H1 (cell line): ENCODE results near the gene KCNMA1. TPM values are rescaled to one million over a fixed set of nuclear protein-coding genes. Genes with fewer than 3 reads are reported as not detected.
A peak's percentile ranks its signal among the peaks of the same experiment; 100 is the strongest.

Experiments used
- CTCF ChIA-PET: fragments of 300-600 bp; sonication (Branson Sonifier 250); formaldehyde crosslinking; loops from one replicate; lab custom pipeline; 2021; ENCODE audit not compliant: partially characterized antibody; lab: Charles Lee
- POLR2A ChIA-PET: fragments of 300-600 bp; sonication (Branson Sonifier 250); formaldehyde crosslinking; loops from one replicate; lab custom pipeline; 2021; ENCODE audit warnings: inconsistent platforms; ENCODE audit not compliant: partially characterized antibody; lab: Charles Lee
- DNase-seq, 2 experiments: peaks; one replicate each; pipeline versions ENCODE4 v3.0.0 to v3.0.0-alpha.2; 2010 to 2022; ENCODE audit warnings: low spot score in 2 of 2, low read depth in 1 of 2, mixed read lengths in 1 of 2
- FAIRE-seq: peaks from 2 replicates; lab custom pipeline; 2011; peaks lifted over from hg19 to GRCh38; lab: Jason Lieb, UNC
- H2AFZ ChIP-seq: 2 replicates; pipeline ENCODE4 v1.8.1; 2012; ENCODE audit warnings: low read length, inconsistent platforms
- H2AK5ac ChIP-seq: 2 replicates; pipeline ENCODE4 v1.6.1; 2013; ENCODE audit warnings: low read depth, low read length
- H2BK120ac ChIP-seq: replicated peaks from 2 replicates; pipeline ENCODE3; 2013; ENCODE audit warnings: low read depth, low read length, inconsistent platforms
- H2BK12ac ChIP-seq: 2 replicates; pipeline ENCODE4 v1.6.1; 2013; ENCODE audit warnings: low read depth, low read length
- H2BK15ac ChIP-seq: 2 replicates; pipeline ENCODE4 v1.6.1; 2013; ENCODE audit warnings: low read length
- H2BK20ac ChIP-seq: 2 replicates; pipeline ENCODE4 v1.6.1; 2013; ENCODE audit warnings: low read length
- H2BK5ac ChIP-seq: 2 replicates; pipeline ENCODE4 v1.6.1; 2013; ENCODE audit warnings: low read depth, low read length
- H3K14ac ChIP-seq: 2 replicates; pipeline ENCODE4 v1.6.1; 2013; ENCODE audit warnings: inconsistent platforms; ENCODE audit not compliant: insufficient read length
- H3K18ac ChIP-seq: 2 replicates; pipeline ENCODE4 v1.6.1; 2013; ENCODE audit warnings: low read length; ENCODE audit errors: extremely low read depth
- H3K23ac ChIP-seq: 2 replicates; pipeline ENCODE4 v1.6.1; 2013; ENCODE audit warnings: inconsistent platforms; ENCODE audit not compliant: insufficient read length
- H3K23me2 ChIP-seq: 2 replicates; pipeline ENCODE4 v1.6.1; 2013; ENCODE audit warnings: low read depth, low read length
- H3K27ac ChIP-seq: 2 replicates; pipeline ENCODE4 v1.6.1; 2011; ENCODE audit warnings: low read depth, low read length, inconsistent platforms
- H3K27me3 ChIP-seq, 4 experiments: replicated peaks in 1 of 4; 1 replicate in 1 of 4; 2 replicates in 3 of 4; pipeline versions ENCODE4 v1.6.1 to v1.8.1; 2011 to 2013; ENCODE audit warnings: low read length in 3 of 4, mild to moderate bottlenecking in 3 of 4, inconsistent platforms in 2 of 4, mixed read lengths in 2 of 4, moderate library complexity in 1 of 4; ENCODE audit not compliant: control insufficient read depth in 3 of 4, insufficient read depth in 3 of 4; ENCODE audit errors: extremely low read depth in 1 of 4
- H3K36me3 ChIP-seq, 4 experiments: 2 replicates each; pipeline versions ENCODE4 v1.6.1 to v1.8.1; 2011 to 2013; ENCODE audit warnings: mild to moderate bottlenecking in 4 of 4, low read length in 3 of 4, moderate library complexity in 2 of 4, control low read depth in 1 of 4, inconsistent platforms in 1 of 4; ENCODE audit not compliant: insufficient read depth in 4 of 4, control insufficient read depth in 2 of 4
- H3K4ac ChIP-seq: replicated peaks from 2 replicates; pipeline ENCODE3; 2013; ENCODE audit warnings: low read length, low read depth, mixed read lengths, inconsistent platforms; ENCODE audit not compliant: insufficient read length
- H3K4me1 ChIP-seq, 4 experiments: replicated peaks in 1 of 4; 1 replicate in 1 of 4; 2 replicates in 3 of 4; pipeline versions ENCODE4 v1.6.1 to v1.8.1; 2011 to 2013; ENCODE audit warnings: low read length in 3 of 4, inconsistent platforms in 2 of 4, mixed read lengths in 1 of 4; ENCODE audit not compliant: insufficient read depth in 4 of 4, control insufficient read depth in 3 of 4
- H3K4me2 ChIP-seq, 2 experiments: 2 replicates each; pipeline versions ENCODE4 v1.6.1 to v1.8.1; 2011 to 2013; ENCODE audit warnings: low read depth in 2 of 2, low read length in 2 of 2, control low read depth in 1 of 2, inconsistent platforms in 1 of 2, mild to moderate bottlenecking in 1 of 2; ENCODE audit not compliant: insufficient read depth in 1 of 2
- H3K4me3 ChIP-seq, 4 experiments: fragments of 200-600, 300-600 bp in 1 of 4; sonication (generic), shearing (Covaris generic), sonication (Bioruptor Twin) in 1 of 4; 2 replicates each; pipeline versions ENCODE4 v1.5.1 to v1.8.1; 2011 to 2016; ENCODE audit warnings: low read length in 4 of 4, low read depth in 3 of 4, control low read depth in 2 of 4, inconsistent platforms in 2 of 4, mild to moderate bottlenecking in 2 of 4, mixed read lengths in 1 of 4, moderate library complexity in 1 of 4; ENCODE audit not compliant: insufficient read depth in 2 of 4; ENCODE audit errors: extremely low read depth in 1 of 4
- H3K56ac ChIP-seq: replicated peaks from 2 replicates; pipeline ENCODE3; 2013; ENCODE audit warnings: low read depth, mild to moderate bottlenecking, mixed read lengths, low read length, inconsistent platforms; ENCODE audit not compliant: insufficient read length
- H3K79me1 ChIP-seq: 2 replicates; pipeline ENCODE4 v1.6.1; 2013; ENCODE audit warnings: low read depth, low read length, control low read depth
- H3K79me2 ChIP-seq, 2 experiments: 2 replicates each; pipeline versions ENCODE4 v1.6.1 to v1.8.1; 2012 to 2013; ENCODE audit warnings: low read length in 2 of 2, mild to moderate bottlenecking in 2 of 2, inconsistent platforms in 1 of 2; ENCODE audit not compliant: insufficient read depth in 2 of 2, control insufficient read depth in 1 of 2
- H3K9ac ChIP-seq, 4 experiments: replicated peaks in 1 of 4; 1 replicate in 1 of 4; 2 replicates in 3 of 4; pipeline versions ENCODE4 v1.6.1 to v1.8.1; 2011 to 2013; ENCODE audit warnings: low read depth in 3 of 4, low read length in 3 of 4, control low read depth in 2 of 4, mild to moderate bottlenecking in 2 of 4, moderate library complexity in 2 of 4, inconsistent platforms in 1 of 4; ENCODE audit errors: extremely low read depth in 1 of 4
- H3K9me3 ChIP-seq, 2 experiments: 2 replicates each; pipeline versions ENCODE4 v1.6.1 to v1.8.1; 2012 to 2013; ENCODE audit warnings: mild to moderate bottlenecking in 2 of 2, moderate library complexity in 2 of 2, control low read depth in 1 of 2, inconsistent platforms in 1 of 2, low read depth in 1 of 2, low read length in 1 of 2, mixed read lengths in 1 of 2; ENCODE audit not compliant: insufficient read depth in 2 of 2
- H4K20me1 ChIP-seq, 2 experiments: replicated peaks in 1 of 2; 2 replicates each; pipeline versions ENCODE3 to v1.8.1; 2011 to 2013; ENCODE audit warnings: inconsistent platforms in 2 of 2, low read length in 2 of 2, mild to moderate bottlenecking in 1 of 2; ENCODE audit not compliant: insufficient read depth in 2 of 2, control insufficient read depth in 1 of 2
- H4K5ac ChIP-seq: 2 replicates; pipeline ENCODE4 v1.6.1; 2013; ENCODE audit warnings: low read length, low read depth, mixed read lengths, inconsistent platforms; ENCODE audit not compliant: insufficient read length
- H4K8ac ChIP-seq: 2 replicates; pipeline ENCODE4 v1.8.0; 2013; ENCODE audit warnings: mild to moderate bottlenecking, moderate library complexity, low read length, inconsistent platforms; ENCODE audit not compliant: insufficient read depth; ENCODE audit errors: extremely low read depth
- H4K91ac ChIP-seq: replicated peaks from 2 replicates; pipeline ENCODE3; 2013; ENCODE audit warnings: low read length, mixed read lengths, inconsistent platforms; ENCODE audit not compliant: insufficient read length
- BACH1 ChIP-seq: IDR thresholded peaks from 2 replicates; pipeline ENCODE4 v1.6.1; 2012; ENCODE audit warnings: low read length, improper control_type of control experiment
- EP300 ChIP-seq, 2 experiments: IDR thresholded peaks; 1 replicate in 1 of 2; 2 replicates in 1 of 2; pipeline ENCODE4 v1.6.1; 2011 to 2012; ENCODE audit warnings: low read depth in 2 of 2, low read length in 2 of 2, mild to moderate bottlenecking in 2 of 2, borderline replicate concordance in 1 of 2, inconsistent platforms in 1 of 2, moderate library complexity in 1 of 2
- KDM1A ChIP-seq: fragments of 200-600, 300-600 bp; sonication (generic); IDR thresholded peaks from 2 replicates; pipeline ENCODE4 v1.7.1; 2016; ENCODE audit warnings: mild to moderate bottlenecking, low read length, borderline replicate concordance
- WGBS, 2 experiments: shearing (Covaris generic) in 1 of 2; methylation state at CpG; one replicate each; pipeline versions ENCODE4 v1.1.6 to v1.1.7; 2013 to 2015; ENCODE audit warnings: low lambda C conversion rate in 2 of 2, mixed read lengths in 2 of 2, inconsistent platforms in 1 of 2, low coverage in 1 of 2, missing lambda C conversion rate in 1 of 2; ENCODE audit not compliant: insufficient replicate concordance in 2 of 2, insufficient coverage in 1 of 2, insufficient read length in 1 of 2; ENCODE audit errors: extremely low coverage in 1 of 2, missing lambda C conversion rate in 1 of 2; 5-methylcytosine and 5-hydroxymethylcytosine counted together
- polyA plus RNA-seq, 7 experiments: library from polyadenylated mRNA; depleted of rRNA in 3 of 7; stranded (reverse) in 5 of 7; unstranded in 2 of 7; fragments of >200 nt in 5 of 7; fragments of 200-250 nt in 2 of 7; gene quantifications; 1 replicate in 5 of 7; 2 replicates in 1 of 7; 4 replicates in 1 of 7; pipeline versions ENCODE4 v1.2.1 to v1.2.3, GENCODE V29; 2011 to 2013; ENCODE audit warnings: missing spikeins in 2 of 7, mixed read lengths in 2 of 7
- total RNA-seq: library from RNA; stranded (reverse); fragmentation: NEBNext Ultra II Directional; extraction: Animal tissue kit (Norgen Biotek cat#: 25700); gene quantifications from 2 replicates; pipeline ENCODE4 v1.2.1, GENCODE V29; 2021

KCNMA1 gene
- total and polyA plus RNA-seq, 2 of the 8 experiments (the other 6 are each of a cell fraction or from before 2014, with no cell fraction given): 10.2 to 11.1 TPM

- Histone ChIP-seq H2BK5ac (no peak overlapping the region), H2BK12ac (no peak overlapping the region), H3K9ac (no peak overlapping the region), H2AFZ (no peak overlapping the region), H3K23ac (no peak overlapping the region), H3K4me2 (peak overlapping the region; percentile 41 to 47), H2BK20ac (no peak overlapping the region), H3K79me1 (no peaks in the 10 kb centered on the region), H2BK15ac (no peak overlapping the region), H3K56ac (no peak overlapping the region), H3K14ac (no peak overlapping the region), H3K36me3 (no peaks in the 10 kb centered on the region), H4K8ac (no peak overlapping the region), H3K18ac (no peak overlapping the region; the same call in 1 of the 2 replicates), H3K9me3 (no peaks in the 10 kb centered on the region), H3K79me2 (no peaks in the 10 kb centered on the region), H2AK5ac (no peak overlapping the region), H3K4me3 (0 out of 8 replicates have a peak overlapping the region, but pooled peaks of 1 of the 4 experiments have one; percentile 5), H3K27ac (no peak overlapping the region; the same call in 1 of the 2 replicates), H4K5ac (no peak overlapping the region), H4K91ac (no peak overlapping the region), H3K27me3 (no peaks in the 10 kb centered on the region), H2BK120ac (no peak overlapping the region), H3K4me1 (peaks cover 9 to 27% (median 20%) of the 10 kb centered on the region in 4 experiments; a peak in 6 of 7 replicates), H3K4ac (no peak overlapping the region), H3K23me2 (0 out of 2 replicates have a peak, but pooled peaks cover 1% of the 10 kb centered on the region), H4K20me1 (no peaks in the 10 kb centered on the region)
- DNase-seq (no peak), FAIRE-seq (no peak)
- ChIA-PET POLR2A (interaction anchor here (0.6 to 1.0 kb wide), 3 partner anchors 55 to 1876 kb away, joined by 3 to 4 read pairs (median 3); no protein-coding TSS in a partner anchor), CTCF (interaction anchor here (0.7 to 3.8 kb wide), 10 partner anchors 8 to 797 kb away, joined by 3 to 20 read pairs (median 4); no protein-coding TSS in a partner anchor)
- no peak for TF ChIP-seq BACH1
- TF ChIP-seq KDM1A: no peak
- peak in 1 of 2 experiments; percentile 17; a peak in 1 of 3 replicates for TF ChIP-seq EP300 (IDR thresholded peaks at IDR 0.05; ENCODE audit: borderline replicate concordance in 1 of 2, low read depth in 2 of 2, low read length in 2 of 2)
- 47% methylated on average over 9 of the region's 9 CpGs; no CpG with 5 or more reads in 1 of the 2 experiments for WGBS, 2 experiments
Measured at GRCh38 chr10:77109351-77109994, 528.1 kb downstream of the KCNMA1 start.
